ENCODE measurements around the gene HIF1A. TPM values are rescaled to one million over a fixed set of nuclear protein-coding genes. Genes with fewer than 3 reads are reported as not detected.

Gene HIF1A
- total and polyA plus RNA-seq, 5 donors from 2014 or later: 48.2 to 123 (median 60.7) TPM

GRCh38 chr14:61712137-61712536 lies 16.8 kb downstream of the HIF1A start:
- H3K27ac ChIP-seq (ENCODE audit: insufficient read depth, low read length, poor library complexity, severe bottlenecking): no peak overlapping the region
- no peaks in the 10 kb centered on the region for H3K36me3 Mint-ChIP-seq
- no peak for ATAC-seq (ENCODE audit: low read depth in 2 of 2)
- H3K9me3 Mint-ChIP-seq: peaks cover 0 to 2% (median 0%) of the 10 kb centered on the region in 7 donors
- no peaks in the 10 kb centered on the region for H3K36me3 ChIP-seq (ENCODE audit: control insufficient read depth, insufficient read depth, low read length)
- H3K9me3 ChIP-seq (ENCODE audit: control insufficient read depth in 2 of 2, low read length in 2 of 2): no peaks in the 10 kb centered on the region
- peaks cover 31 to 84% (median 58%) of the 10 kb centered on the region in 4 donors for H3K4me1 Mint-ChIP-seq
- peaks cover 33% of the 10 kb centered on the region for H3K4me1 ChIP-seq (ENCODE audit: control insufficient read depth, insufficient read depth, low read length, poor library complexity, severe bottlenecking)
- H3K27me3 ChIP-seq (ENCODE audit: control insufficient read depth, insufficient read depth, low read length): no peaks in the 10 kb centered on the region
- peak overlapping the region in 2 of 4 donors; percentile 1 to 4 for H3K4me3 Mint-ChIP-seq
- no peak overlapping the region for H3K4me3 ChIP-seq (ENCODE audit: low read depth, low read length)
- no peaks in the 10 kb centered on the region for H3K27me3 Mint-ChIP-seq
- H3K27ac Mint-ChIP-seq: peak overlapping the region in 2 of 3 donors; percentile 27 to 88
- DNase-seq: no peak

GRCh38 chr14:61713724-61714437 lies 18.6 kb downstream of the HIF1A start:
- no peaks in the 10 kb centered on the region for H3K27me3 ChIP-seq (ENCODE audit: control insufficient read depth, insufficient read depth, low read length)
- H3K4me3 Mint-ChIP-seq: peak overlapping the region in 1 of 4 donors; percentile 10
- DNase-seq (no peak), ATAC-seq (ENCODE audit: low read depth in 2 of 2) (no peak)
- H3K4me1 Mint-ChIP-seq: peaks cover 36 to 94% (median 69%) of the 10 kb centered on the region in 4 donors
- H3K27me3 Mint-ChIP-seq: no peaks in the 10 kb centered on the region
- H3K4me3 ChIP-seq (ENCODE audit: low read depth, low read length): no peak overlapping the region
- no peak overlapping the region for H3K27ac Mint-ChIP-seq
- H3K9me3 Mint-ChIP-seq: peaks cover 0 to 2% (median 0%) of the 10 kb centered on the region in 7 donors
- no peak overlapping the region for H3K27ac ChIP-seq (ENCODE audit: insufficient read depth, low read length, poor library complexity, severe bottlenecking)
- H3K36me3 Mint-ChIP-seq: no peaks in the 10 kb centered on the region
- H3K9me3 ChIP-seq (ENCODE audit: control insufficient read depth in 2 of 2, low read length in 2 of 2): no peaks in the 10 kb centered on the region
- H3K36me3 ChIP-seq (ENCODE audit: control insufficient read depth, insufficient read depth, low read length): no peaks in the 10 kb centered on the region
- H3K4me1 ChIP-seq (ENCODE audit: control insufficient read depth, insufficient read depth, low read length, poor library complexity, severe bottlenecking): peaks cover 37% of the 10 kb centered on the region

- Mint-ChIP-seq H3K36me3 (peaks cover 7% of the 10 kb centered on the region), H3K27ac (peak overlapping the region in 1 of 3 donors; percentile 35), H3K4me1 (peaks cover 37 to 86% (median 64%) of the 10 kb centered on the region in 4 donors), H3K9me3 (no peaks in the 10 kb centered on the region), H3K4me3 (peak overlapping the region in 1 of 4 donors; percentile 41), H3K27me3 (no peaks in the 10 kb centered on the region)
- H3K27ac ChIP-seq (ENCODE audit: insufficient read depth, low read length, poor library complexity, severe bottlenecking): peak overlapping the region; percentile 29
- H3K27me3 ChIP-seq (ENCODE audit: control insufficient read depth, insufficient read depth, low read length): no peaks in the 10 kb centered on the region
- H3K4me1 ChIP-seq (ENCODE audit: control insufficient read depth, insufficient read depth, low read length, poor library complexity, severe bottlenecking): peaks cover 35% of the 10 kb centered on the region
- ATAC-seq (ENCODE audit: low read depth in 2 of 2): no peak
- DNase-seq: no peak
- no peak overlapping the region for H3K4me3 ChIP-seq (ENCODE audit: low read depth, low read length)
- H3K36me3 ChIP-seq (ENCODE audit: control insufficient read depth, insufficient read depth, low read length): peaks cover 5% of the 10 kb centered on the region
- no peaks in the 10 kb centered on the region for H3K9me3 ChIP-seq (ENCODE audit: control insufficient read depth in 2 of 2, low read length in 2 of 2)
Measured at GRCh38 chr14:61716956-61717355, 21.6 kb downstream of the HIF1A start.

GRCh38 chr14:61718039-61718438 lies 22.7 kb downstream of the HIF1A start:
- peaks cover 10% of the 10 kb centered on the region for H3K36me3 Mint-ChIP-seq
- peak overlapping the region; percentile 16 for H3K4me3 ChIP-seq (ENCODE audit: low read depth, low read length)
- H3K27ac ChIP-seq (ENCODE audit: insufficient read depth, low read length, poor library complexity, severe bottlenecking): no peak overlapping the region
- no peaks in the 10 kb centered on the region for H3K9me3 ChIP-seq (ENCODE audit: control insufficient read depth in 2 of 2, low read length in 2 of 2)
- no peak for ATAC-seq (ENCODE audit: low read depth in 2 of 2)
- H3K36me3 ChIP-seq (ENCODE audit: control insufficient read depth, insufficient read depth, low read length): peaks cover 10% of the 10 kb centered on the region
- no peaks in the 10 kb centered on the region for H3K27me3 ChIP-seq (ENCODE audit: control insufficient read depth, insufficient read depth, low read length)
- peak overlapping the region in 1 of 3 donors; percentile 55 for H3K27ac Mint-ChIP-seq
- H3K9me3 Mint-ChIP-seq: no peaks in the 10 kb centered on the region
- peaks cover 30 to 77% (median 55%) of the 10 kb centered on the region in 4 donors for H3K4me1 Mint-ChIP-seq
- DNase-seq: no peak
- peaks cover 26% of the 10 kb centered on the region for H3K4me1 ChIP-seq (ENCODE audit: control insufficient read depth, insufficient read depth, low read length, poor library complexity, severe bottlenecking)
- no peaks in the 10 kb centered on the region for H3K27me3 Mint-ChIP-seq
- H3K4me3 Mint-ChIP-seq: no peak overlapping the region

- Mint-ChIP-seq H3K27ac (peak overlapping the region; percentile 60 to 82 (median 80)), H3K4me3 (peak overlapping the region; percentile 7 to 64 (median 27)), H3K9me3 (no peaks in the 10 kb centered on the region), H3K27me3 (no peaks in the 10 kb centered on the region), H3K4me1 (peaks cover 32 to 72% (median 52%) of the 10 kb centered on the region in 4 donors), H3K36me3 (peaks cover 19% of the 10 kb centered on the region)
- no peaks in the 10 kb centered on the region for H3K9me3 ChIP-seq (ENCODE audit: control insufficient read depth in 2 of 2, low read length in 2 of 2)
- peak overlapping the region; percentile 41 for H3K4me3 ChIP-seq (ENCODE audit: low read depth, low read length)
- peaks cover 21% of the 10 kb centered on the region for H3K4me1 ChIP-seq (ENCODE audit: control insufficient read depth, insufficient read depth, low read length, poor library complexity, severe bottlenecking)
- ATAC-seq (ENCODE audit: low read depth in 2 of 2) (peak; percentile 69 to 72), DNase-seq (peak in 2 of 3 donors; percentile 25 to 67)
- H3K27ac ChIP-seq (ENCODE audit: insufficient read depth, low read length, poor library complexity, severe bottlenecking): peak overlapping the region; percentile 47
- peaks cover 12% of the 10 kb centered on the region for H3K36me3 ChIP-seq (ENCODE audit: control insufficient read depth, insufficient read depth, low read length)
- H3K27me3 ChIP-seq (ENCODE audit: control insufficient read depth, insufficient read depth, low read length): no peaks in the 10 kb centered on the region
Measured at GRCh38 chr14:61719344-61720293, 24.3 kb downstream of the HIF1A start.

- Mint-ChIP-seq H3K27me3 (no peaks in the 10 kb centered on the region), H3K4me1 (peaks cover 37 to 70% (median 52%) of the 10 kb centered on the region in 4 donors), H3K4me3 (peak overlapping the region; percentile 7 to 64 (median 35)), H3K9me3 (no peaks in the 10 kb centered on the region), H3K27ac (peak overlapping the region; percentile 60 to 82 (median 80)), H3K36me3 (peaks cover 24% of the 10 kb centered on the region)
- peak in 1 of 3 donors; percentile 19 for DNase-seq
- H3K9me3 ChIP-seq (ENCODE audit: control insufficient read depth in 2 of 2, low read length in 2 of 2): no peaks in the 10 kb centered on the region
- peak overlapping the region; percentile 41 for H3K4me3 ChIP-seq (ENCODE audit: low read depth, low read length)
- ATAC-seq (ENCODE audit: low read depth in 2 of 2): no peak
- peaks cover 15% of the 10 kb centered on the region for H3K36me3 ChIP-seq (ENCODE audit: control insufficient read depth, insufficient read depth, low read length)
- H3K4me1 ChIP-seq (ENCODE audit: control insufficient read depth, insufficient read depth, low read length, poor library complexity, severe bottlenecking): peaks cover 21% of the 10 kb centered on the region
- no peaks in the 10 kb centered on the region for H3K27me3 ChIP-seq (ENCODE audit: control insufficient read depth, insufficient read depth, low read length)
- H3K27ac ChIP-seq (ENCODE audit: insufficient read depth, low read length, poor library complexity, severe bottlenecking): peak overlapping the region; percentile 47
Measured at GRCh38 chr14:61720294-61720661, 25.0 kb downstream of the HIF1A start.

GRCh38 chr14:61720741-61721140 lies 25.4 kb downstream of the HIF1A start:
- no peaks in the 10 kb centered on the region for H3K9me3 Mint-ChIP-seq
- Histone ChIP-seq H3K9me3 (ENCODE audit: control insufficient read depth in 2 of 2, low read length in 2 of 2) (no peaks in the 10 kb centered on the region), H3K27ac (ENCODE audit: insufficient read depth, low read length, poor library complexity, severe bottlenecking) (no peak overlapping the region), H3K36me3 (ENCODE audit: control insufficient read depth, insufficient read depth, low read length) (peaks cover 15% of the 10 kb centered on the region), H3K4me3 (ENCODE audit: low read depth, low read length) (no peak overlapping the region), H3K27me3 (ENCODE audit: control insufficient read depth, insufficient read depth, low read length) (no peaks in the 10 kb centered on the region), H3K4me1 (ENCODE audit: control insufficient read depth, insufficient read depth, low read length, poor library complexity, severe bottlenecking) (peaks cover 18% of the 10 kb centered on the region)
- DNase-seq (no peak), ATAC-seq (ENCODE audit: low read depth in 2 of 2) (no peak)
- H3K4me3 Mint-ChIP-seq: peak overlapping the region in 1 of 4 donors; percentile 32
- peaks cover 37 to 65% (median 50%) of the 10 kb centered on the region in 4 donors for H3K4me1 Mint-ChIP-seq
- peak overlapping the region; percentile 20 to 82 (median 70) for H3K27ac Mint-ChIP-seq
- H3K27me3 Mint-ChIP-seq: no peaks in the 10 kb centered on the region
- H3K36me3 Mint-ChIP-seq: peaks cover 24% of the 10 kb centered on the region

All from CD4-positive, CD25-positive, alpha-beta regulatory T cell (primary cell).